Activated naive CD8-positive, alpha-beta T cell treated with anti-CD3 and anti-CD28 coated beads, Interleukin-2, amount 50 U/mL, for 24 hours (primary cell): ENCODE measurements around the gene GLIS2.

ENCODE experiments used
- ATAC-seq: fragments of 150-1000 bp; cut with Tn5 transposase; one replicate; pipeline ENCODE4 v1.10.0; 2021
- DNase-seq: peaks from one replicate; pipeline ENCODE4 v3.0.0; 2021
- H3K27ac Mint-ChIP-seq: one replicate; pipeline ENCODE4 v1.8.0; 2021; ENCODE audit warnings: mild to moderate bottlenecking, mixed read lengths
- H3K27me3 Mint-ChIP-seq: one replicate; pipeline ENCODE4 v1.8.0; 2021; ENCODE audit warnings: mixed read lengths
- H3K36me3 Mint-ChIP-seq: one replicate; pipeline ENCODE4 v1.8.0; 2021; ENCODE audit warnings: low read depth, mixed read lengths
- H3K4me1 Mint-ChIP-seq: one replicate; pipeline ENCODE4 v1.8.0; 2021; ENCODE audit warnings: mixed read lengths
- H3K4me3 Mint-ChIP-seq: one replicate; pipeline ENCODE4 v1.8.0; 2021; ENCODE audit warnings: mild to moderate bottlenecking, moderate library complexity, mixed read lengths
- H3K9me3 Mint-ChIP-seq: one replicate; pipeline ENCODE4 v1.8.0; 2021; ENCODE audit warnings: mixed read lengths

GLIS2 gene

GRCh38 chr16:4387781-4388180, 71.9 kb downstream of the GLIS2 start:
- peaks cover 2% of the 10 kb centered on the region for H3K4me1 Mint-ChIP-seq
- H3K4me3 Mint-ChIP-seq = no peak overlapping the region
- H3K9me3 Mint-ChIP-seq = no peaks in the 10 kb centered on the region
- no peaks in the 10 kb centered on the region for H3K36me3 Mint-ChIP-seq
- no peaks in the 10 kb centered on the region for H3K27me3 Mint-ChIP-seq
- ATAC-seq = no peak
- DNase-seq = no peak
- H3K27ac Mint-ChIP-seq = no peak overlapping the region

GRCh38 chr16:4388271-4389021, 72.6 kb downstream of the GLIS2 start:
- no peaks in the 10 kb centered on the region for H3K27me3 Mint-ChIP-seq
- ATAC-seq = no peak
- no peak for DNase-seq
- H3K4me1 Mint-ChIP-seq = peaks cover 2% of the 10 kb centered on the region
- no peak overlapping the region for H3K27ac Mint-ChIP-seq
- no peaks in the 10 kb centered on the region for H3K36me3 Mint-ChIP-seq
- H3K9me3 Mint-ChIP-seq = no peaks in the 10 kb centered on the region
- no peak overlapping the region for H3K4me3 Mint-ChIP-seq
